T-cell (primary cell): ENCODE results near the gene BABAM2. TPM values are rescaled to one million over a fixed set of nuclear protein-coding genes. Genes with fewer than 3 reads are reported as not detected.

Experiments
- ATAC-seq, 4 experiments: fragments of 200-7000 bp in 3 of 4; fragments of 150-1000 bp in 1 of 4; cut with Tn5 transposase; replicated peaks in 1 of 4; 1 replicate in 3 of 4; 2 replicates in 1 of 4; pipeline ENCODE4 v1.10.0; 2021; ENCODE audit warnings: moderate library complexity in 3 of 4, mild to moderate bottlenecking in 2 of 4, moderate number of reproducible peaks in 1 of 4
- CTCF ChIA-PET, 2 donors: fragments of 300-600 bp; sonication (Branson Sonifier 250); formaldehyde crosslinking; loops; one replicate each; lab custom pipeline; 2022; ENCODE audit warnings: antibody characterized with exemption in 2 of 2; lab: Charles Lee
- POLR2A ChIA-PET, 2 donors: fragments of 300-600 bp; sonication (Branson Sonifier 250); formaldehyde crosslinking; loops; one replicate each; lab custom pipeline; 2022; ENCODE audit warnings: antibody characterized with exemption in 2 of 2; lab: Charles Lee
- DNase-seq, 35 experiments: peaks; one replicate each; pipeline versions ENCODE4 v3.0.0 to v3.0.0-alpha.2; 2013 to 2023
- H3K27ac ChIP-seq: one replicate; pipeline ENCODE4 v1.5.1; 2013; ENCODE audit warnings: low read length
- H3K27me3 ChIP-seq, 2 experiments: replicated peaks in 1 of 2; 1 replicate in 1 of 2; 2 replicates in 1 of 2; pipeline versions ENCODE4 v1.6.1 to v1.7.0; 2013; ENCODE audit warnings: low read length in 1 of 2, mixed read lengths in 1 of 2; ENCODE audit not compliant: control insufficient read depth in 2 of 2, insufficient read depth in 2 of 2; ENCODE audit errors: extremely low read depth in 1 of 2
- H3K36me3 ChIP-seq, 2 donors: 1 replicate in 1 of 2; 2 replicates in 1 of 2; pipeline versions ENCODE4 v1.6.1 to v1.7.0; 2013; ENCODE audit warnings: low read length in 1 of 2; ENCODE audit not compliant: control insufficient read depth in 2 of 2, insufficient read depth in 1 of 2; ENCODE audit errors: extremely low read depth in 1 of 2
- H3K4me1 ChIP-seq, 2 experiments: 1 replicate in 1 of 2; 2 replicates in 1 of 2; pipeline versions ENCODE4 v1.6.1 to v1.7.0; 2013; ENCODE audit warnings: low read length in 2 of 2, mixed read lengths in 1 of 2; ENCODE audit not compliant: insufficient read depth in 2 of 2, control insufficient read depth in 1 of 2; ENCODE audit errors: extremely low read depth in 1 of 2
- H3K4me3 ChIP-seq, 2 donors: 1 replicate in 1 of 2; 2 replicates in 1 of 2; pipeline versions ENCODE4 v1.5.1 to v1.7.0; 2013; ENCODE audit warnings: mild to moderate bottlenecking in 2 of 2, low read length in 1 of 2, moderate library complexity in 1 of 2; ENCODE audit not compliant: control insufficient read depth in 1 of 2; ENCODE audit errors: extremely low read depth in 1 of 2
- H3K9me3 ChIP-seq: 2 replicates; pipeline ENCODE4 v1.7.0; 2013
- H3K27ac Mint-ChIP-seq, 2 donors: one replicate each; pipeline ENCODE4 v1.8.0; 2020 to 2021; ENCODE audit warnings: mild to moderate bottlenecking in 2 of 2, mixed read lengths in 2 of 2
- H3K27me3 Mint-ChIP-seq, 2 donors: one replicate each; pipeline ENCODE4 v1.8.0; 2021 to 2022; ENCODE audit warnings: mixed read lengths in 2 of 2
- H3K36me3 Mint-ChIP-seq: one replicate; pipeline ENCODE4 v1.8.0; 2021; ENCODE audit warnings: mixed read lengths
- H3K4me1 Mint-ChIP-seq, 3 donors: one replicate each; pipeline ENCODE4 v1.8.0; 2020 to 2022; ENCODE audit warnings: mixed read lengths in 3 of 3, mild to moderate bottlenecking in 1 of 3
- H3K4me3 Mint-ChIP-seq, 3 donors: one replicate each; pipeline ENCODE4 v1.8.0; 2020 to 2022; ENCODE audit warnings: mild to moderate bottlenecking in 3 of 3, mixed read lengths in 3 of 3, moderate library complexity in 3 of 3
- H3K9me3 Mint-ChIP-seq, 3 donors: one replicate each; pipeline ENCODE4 v1.8.0; 2020 to 2022; ENCODE audit warnings: mixed read lengths in 3 of 3
- WGBS: methylation state at CpG from one replicate; pipeline ENCODE4 v1.1.5; 2013; ENCODE audit warnings: missing lambda C conversion rate; ENCODE audit not compliant: insufficient coverage; 5-methylcytosine and 5-hydroxymethylcytosine counted together
- total RNA-seq, 35 experiments: library from RNA in 6 of 35; stranded (reverse) in 6 of 35; fragments of 120-200 nt in 1 of 35; gene quantifications; one replicate each; pipeline versions ENCODE4 v1.2.1 to v1.2.4 and lab custom pipeline; 2013 to 2026

BABAM2 gene
- total RNA-seq, 5 donors from 2014 or later (not counting 1 experiment from before 2014, with no cell fraction given), result 28.4 to 45.2 (median 37.4) TPM

GRCh38 chr2:28152585-28153280 is 262.2 kb downstream of the BABAM2 start:
- no peak overlapping the region for H3K27ac Mint-ChIP-seq
- Histone ChIP-seq H3K9me3 (peaks cover 2% of the 10 kb centered on the region), H3K4me1 (no peaks in the 10 kb centered on the region), H3K36me3 (no peaks in the 10 kb centered on the region), H3K27me3 (no peaks in the 10 kb centered on the region), H3K4me3 (no peak overlapping the region), H3K27ac (no peak overlapping the region)
- CTCF ChIA-PET, result interaction anchor here in 1 of 2 donors (0.6 kb wide), 1 partner anchor 209 kb away, joined by 4 read pairs; no protein-coding TSS in a partner anchor
- ATAC-seq (no peak), DNase-seq (no peak)
- H3K4me1 Mint-ChIP-seq, result no peaks in the 10 kb centered on the region
- POLR2A ChIA-PET, result no interaction called here
- H3K9me3 Mint-ChIP-seq, result peaks cover 4 to 24% (median 8%) of the 10 kb centered on the region in 3 donors
- H3K4me3 Mint-ChIP-seq, result no peak overlapping the region
- peaks cover 72% of the 10 kb centered on the region for H3K36me3 Mint-ChIP-seq
- whole genome bisulfite sequencing, result 100% methylated on average over 2 of the region's 3 CpGs
- H3K27me3 Mint-ChIP-seq, result no peaks in the 10 kb centered on the region

GRCh38 chr2:28153851-28154250 is 263.3 kb downstream of the BABAM2 start:
- no peak overlapping the region for H3K27ac ChIP-seq
- no peaks in the 10 kb centered on the region for H3K4me1 ChIP-seq
- Mint-ChIP-seq H3K9me3 (peaks cover 4 to 24% (median 8%) of the 10 kb centered on the region in 3 donors), H3K4me3 (no peak overlapping the region), H3K27ac (no peak overlapping the region), H3K4me1 (no peaks in the 10 kb centered on the region), H3K27me3 (no peaks in the 10 kb centered on the region), H3K36me3 (peaks cover 65% of the 10 kb centered on the region)
- DNase-seq, result no peak
- no peak overlapping the region for H3K4me3 ChIP-seq
- ATAC-seq, result no peak
- WGBS, result no CpG with 5 or more reads among the region's 3 CpGs
- ChIA-PET POLR2A (interaction anchor here in 1 of 2 donors (0.6 kb wide), 1 partner anchor 344 kb away, joined by 3 read pairs; no protein-coding TSS in a partner anchor), CTCF (no interaction called here)
- no peaks in the 10 kb centered on the region for H3K36me3 ChIP-seq
- H3K27me3 ChIP-seq, result no peaks in the 10 kb centered on the region
- H3K9me3 ChIP-seq, result peaks cover 2% of the 10 kb centered on the region

- Histone ChIP-seq H3K9me3 (peaks cover 2% of the 10 kb centered on the region), H3K36me3 (no peaks in the 10 kb centered on the region), H3K27me3 (no peaks in the 10 kb centered on the region), H3K4me3 (no peak overlapping the region), H3K27ac (no peak overlapping the region), H3K4me1 (no peaks in the 10 kb centered on the region)
- ATAC-seq (no peak), DNase-seq (no peak)
- H3K4me1 Mint-ChIP-seq, result no peaks in the 10 kb centered on the region
- POLR2A ChIA-PET, result no interaction called here
- H3K4me3 Mint-ChIP-seq, result no peak overlapping the region
- no CpG with 5 or more reads among the region's 4 CpGs for WGBS
- no peak overlapping the region for H3K27ac Mint-ChIP-seq
- peaks cover 63% of the 10 kb centered on the region for H3K36me3 Mint-ChIP-seq
- CTCF ChIA-PET, result interaction anchor here in 1 of 2 donors (0.6 kb wide), 3 partner anchors 14 to 142 kb away, joined by 3 to 5 read pairs (median 4); no protein-coding TSS in a partner anchor
- peaks cover 4 to 24% (median 8%) of the 10 kb centered on the region in 3 donors for H3K9me3 Mint-ChIP-seq
- H3K27me3 Mint-ChIP-seq, result no peaks in the 10 kb centered on the region
These were observed 264.6 kb downstream of the BABAM2 start for GRCh38 chr2:28155086-28155485.

GRCh38 chr2:28155627-28156026 is 265.1 kb downstream of the BABAM2 start:
- no peaks in the 10 kb centered on the region for H3K4me1 Mint-ChIP-seq
- no peaks in the 10 kb centered on the region for H3K27me3 ChIP-seq
- H3K27me3 Mint-ChIP-seq, result no peaks in the 10 kb centered on the region
- ATAC-seq, result no peak
- no CpG with 5 or more reads among the region's 1 CpG for WGBS
- ChIA-PET CTCF (interaction anchor here in 1 of 2 donors (0.6 kb wide), 3 partner anchors 13 to 142 kb away, joined by 3 to 5 read pairs (median 4); no protein-coding TSS in a partner anchor), POLR2A (no interaction called here)
- peaks cover 2% of the 10 kb centered on the region for H3K9me3 ChIP-seq
- H3K4me1 ChIP-seq, result no peaks in the 10 kb centered on the region
- H3K9me3 Mint-ChIP-seq, result peaks cover 4 to 24% (median 8%) of the 10 kb centered on the region in 3 donors
- H3K4me3 ChIP-seq, result no peak overlapping the region
- peak in 1 of 35 experiments; percentile 9 for DNase-seq
- no peak overlapping the region for H3K4me3 Mint-ChIP-seq
- no peak overlapping the region for H3K27ac Mint-ChIP-seq
- peaks cover 60% of the 10 kb centered on the region for H3K36me3 Mint-ChIP-seq
- no peaks in the 10 kb centered on the region for H3K36me3 ChIP-seq
- no peak overlapping the region for H3K27ac ChIP-seq

- DNase-seq (no peak), ATAC-seq (no peak)
- H3K27ac ChIP-seq, result no peak overlapping the region
- no peak overlapping the region for H3K27ac Mint-ChIP-seq
- no peaks in the 10 kb centered on the region for H3K36me3 ChIP-seq
- no peak overlapping the region for H3K4me3 Mint-ChIP-seq
- H3K27me3 ChIP-seq, result no peaks in the 10 kb centered on the region
- H3K4me1 ChIP-seq, result no peaks in the 10 kb centered on the region
- no CpG with 5 or more reads among the region's 2 CpGs for WGBS
- H3K36me3 Mint-ChIP-seq, result peaks cover 48% of the 10 kb centered on the region
- ChIA-PET POLR2A (no interaction called here), CTCF (no interaction called here)
- no peak overlapping the region for H3K4me3 ChIP-seq
- H3K27me3 Mint-ChIP-seq, result no peaks in the 10 kb centered on the region
- H3K9me3 ChIP-seq, result peaks cover under 1% of the 10 kb centered on the region
- peaks cover 4 to 24% (median 8%) of the 10 kb centered on the region in 3 donors for H3K9me3 Mint-ChIP-seq
- H3K4me1 Mint-ChIP-seq, result no peaks in the 10 kb centered on the region
These were observed 268.3 kb downstream of the BABAM2 start for GRCh38 chr2:28158791-28159190.

- DNase-seq, result no peak
- ChIA-PET CTCF (no interaction called here), POLR2A (no interaction called here)
- WGBS, result 86% methylated on average over 1 of the region's 3 CpGs
- Mint-ChIP-seq H3K36me3 (peaks cover 46% of the 10 kb centered on the region), H3K9me3 (peaks cover 0 to 6% (median 1%) of the 10 kb centered on the region in 3 donors), H3K27ac (no peak overlapping the region), H3K27me3 (no peaks in the 10 kb centered on the region), H3K4me3 (no peak overlapping the region), H3K4me1 (no peaks in the 10 kb centered on the region)
- Histone ChIP-seq H3K27ac (no peak overlapping the region), H3K4me1 (no peaks in the 10 kb centered on the region), H3K4me3 (no peak overlapping the region), H3K36me3 (no peaks in the 10 kb centered on the region), H3K9me3 (no peaks in the 10 kb centered on the region), H3K27me3 (no peaks in the 10 kb centered on the region)
- ATAC-seq, result no peak
These were observed 270.5 kb downstream of the BABAM2 start for GRCh38 chr2:28160986-28161425.
